H1 (cell line): ENCODE measurements around the gene ITIH1. TPM values are rescaled to one million over a fixed set of nuclear protein-coding genes. Genes with fewer than 3 reads are reported as not detected.

Source experiments
- SUZ12 ChIP-seq: fragments of 200-600 bp; sonication (generic); IDR thresholded peaks from 2 replicates; pipeline ENCODE4 v1.6.1; 2012; ENCODE audit warnings: mild to moderate bottlenecking, inconsistent platforms, low read length, moderate library complexity, mixed read lengths
- polyA plus RNA-seq, 7 experiments: library from polyadenylated mRNA; depleted of rRNA in 3 of 7; stranded (reverse) in 5 of 7; unstranded in 2 of 7; fragments of >200 nt in 5 of 7; fragments of 200-250 nt in 2 of 7; gene quantifications; 1 replicate in 5 of 7; 2 replicates in 1 of 7; 4 replicates in 1 of 7; pipeline versions ENCODE4 v1.2.1 to v1.2.3, GENCODE V29; 2011 to 2013; ENCODE audit warnings: missing spikeins in 2 of 7, mixed read lengths in 2 of 7
- total RNA-seq: library from RNA; stranded (reverse); fragmentation: NEBNext Ultra II Directional; extraction: Animal tissue kit (Norgen Biotek cat#: 25700); gene quantifications from 2 replicates; pipeline ENCODE4 v1.2.1, GENCODE V29; 2021

ITIH1 gene
- total and polyA plus RNA-seq, 2 of the 8 experiments (the other 6 are each of a cell fraction or from before 2014, with no cell fraction given): not detected

- no peak for TF ChIP-seq SUZ12
- TF ChIP-seq, all 59 proteins: peak for 0
These were observed 7.5 kb upstream of the ITIH1 start (continued) for GRCh38 chr3:52769786-52770455.
